HCT116 (cell line): ENCODE results near the gene LYSMD3. TPM values are rescaled to one million over a fixed set of nuclear protein-coding genes. Genes with fewer than 3 reads are reported as not detected.

ENCODE experiments used
- ATAC-seq: fragments of 200-7000 bp; cut with Tn5 transposase; 2 replicates; pipeline ENCODE4 v1.9.1; 2020; ENCODE audit warnings: mild to moderate bottlenecking, moderate library complexity
- BruUV-seq: library from RNA; stranded (reverse); fragments of 400-500 nt; replicated peaks from 2 replicates; lab custom pipeline; 2021; lab: Mats Ljungman, UMichigan
- CTCF ChIA-PET: fragments of 300-600 bp; sonication (Branson Sonifier 250); formaldehyde crosslinking; loops from one replicate; lab custom pipeline; 2021; ENCODE audit warnings: antibody characterized with exemption; lab: Charles Lee
- POLR2A ChIA-PET: fragments of 300-600, 350-600 bp; sonication (Branson Sonifier 250); formaldehyde crosslinking; loops from one replicate; lab custom pipeline; 2021; ENCODE audit warnings: antibody characterized with exemption; lab: Charles Lee
- RAD21 ChIA-PET, 2 experiments: fragments of 300-600 bp; sonication (Branson Sonifier 250); formaldehyde crosslinking; loops; one replicate each; lab custom pipeline; 2023; ENCODE audit warnings: low total read pairs in 2 of 2; ENCODE audit not compliant: uncharacterized antibody in 2 of 2, unreplicated experiment in 2 of 2, low non-redundant PET in 1 of 2; lab: Charles Lee
- DNase-seq: peaks from one replicate; pipeline ENCODE4 v3.0.0-alpha.2; 2010; ENCODE audit warnings: low read depth, low spot score
- H2AFZ ChIP-seq: fragments of 200-600 bp; shearing (Covaris generic), sonication (generic); 2 replicates; pipeline ENCODE4 v1.6.1; 2017; ENCODE audit warnings: low read depth, mixed run types, mixed read lengths, antibody characterized with exemption, low read length; ENCODE audit not compliant: poor library complexity, severe bottlenecking
- H3K27ac ChIP-seq: 2 replicates; pipeline ENCODE4 v1.5.1; 2012; ENCODE audit warnings: low read depth, low read length
- H3K27me3 ChIP-seq: fragments of 200-600 bp; sonication (generic); 2 replicates; pipeline ENCODE4 v1.6.1; 2016; ENCODE audit warnings: mixed run types, low read length, mixed read lengths; ENCODE audit not compliant: insufficient read depth
- H3K36me3 ChIP-seq, 2 experiments: fragments of 200-500 bp in 1 of 2; fragments of 200-600 bp in 1 of 2; sonication (Bioruptor generic) in 1 of 2; sonication (generic) in 1 of 2; 2 replicates each; pipeline versions ENCODE4 v1.5.1 to v1.6.1; 2014 to 2016; ENCODE audit warnings: low read length in 2 of 2, inconsistent platforms in 1 of 2, mixed read lengths in 1 of 2, mixed run types in 1 of 2; ENCODE audit not compliant: insufficient read depth in 2 of 2, control insufficient read depth in 1 of 2
- H3K4me1 ChIP-seq, 2 experiments: fragments of 200-600 bp in 1 of 2; sonication (generic) in 1 of 2; 2 replicates each; pipeline versions ENCODE4 v1.5.1 to v1.6.1; 2012 to 2017; ENCODE audit warnings: low read length in 2 of 2, inconsistent platforms in 1 of 2, mild to moderate bottlenecking in 1 of 2, mixed read lengths in 1 of 2, mixed run types in 1 of 2, moderate library complexity in 1 of 2; ENCODE audit not compliant: insufficient read depth in 2 of 2, control insufficient read depth in 1 of 2
- H3K4me2 ChIP-seq: fragments of 200-600 bp; sonication (generic); 2 replicates; pipeline ENCODE4 v1.6.1; 2017; ENCODE audit warnings: mixed run types, low read length, mixed read lengths
- H3K4me3 ChIP-seq, 2 experiments: fragments of 200-600 bp in 1 of 2; sonication (generic) in 1 of 2; replicated peaks in 1 of 2; 2 replicates each; pipeline ENCODE4 v1.5.1; 2011 to 2016; ENCODE audit warnings: low read length in 2 of 2, control low read depth in 1 of 2, low read depth in 1 of 2, mild to moderate bottlenecking in 1 of 2, mixed read lengths in 1 of 2, mixed run types in 1 of 2
- H3K79me2 ChIP-seq: fragments of 200-600 bp; sonication (generic); 2 replicates; pipeline ENCODE4 v1.6.1; 2017; ENCODE audit warnings: mild to moderate bottlenecking, mixed run types, low read length, moderate library complexity, mixed read lengths; ENCODE audit not compliant: insufficient read depth
- H3K9ac ChIP-seq: fragments of 200-600 bp; sonication (generic); 2 replicates; pipeline ENCODE4 v1.6.1; 2016; ENCODE audit warnings: low read length, mixed read lengths
- H3K9me2 ChIP-seq: fragments of 200-600 bp; sonication (generic), shearing (Covaris generic); 2 replicates; pipeline ENCODE4 v1.6.1; 2017; ENCODE audit warnings: mixed run types, mild to moderate bottlenecking, moderate library complexity; ENCODE audit not compliant: insufficient read depth
- H3K9me3 ChIP-seq, 2 experiments: fragments of 200-500 bp in 1 of 2; fragments of 200-600 bp in 1 of 2; sonication (Bioruptor generic) in 1 of 2; sonication (generic) in 1 of 2; 2 replicates each; pipeline ENCODE4 v1.6.1; 2014 to 2017; ENCODE audit warnings: low read length in 2 of 2, mixed read lengths in 2 of 2, inconsistent platforms in 1 of 2, low read depth in 1 of 2, mild to moderate bottlenecking in 1 of 2, mixed run types in 1 of 2, moderate library complexity in 1 of 2; ENCODE audit not compliant: control insufficient read depth in 1 of 2, insufficient read depth in 1 of 2
- H4K20me1 ChIP-seq: fragments of 200-600 bp; sonication (generic), shearing (Covaris generic); 2 replicates; pipeline ENCODE4 v1.6.1; 2017; ENCODE audit warnings: mixed run types, mild to moderate bottlenecking, moderate library complexity; ENCODE audit not compliant: insufficient read depth
- ATF3 ChIP-seq: IDR thresholded peaks from 2 replicates; pipeline ENCODE4 v1.6.1; 2012
- CBX3 ChIP-seq: IDR thresholded peaks from 2 replicates; pipeline ENCODE4 v1.6.1; 2012; ENCODE audit warnings: low read depth
- CEBPB ChIP-seq: IDR thresholded peaks from 2 replicates; pipeline ENCODE4 v1.6.1; 2012; ENCODE audit warnings: low read depth
- CTCF ChIP-seq, 3 experiments: fragments of 200-600 bp in 1 of 3; sonication (generic) in 1 of 3; IDR thresholded peaks in 2 of 3; conservative IDR thresholded peaks in 1 of 3; 2 replicates each; pipeline ENCODE4 v1.5.1; 2012 to 2017; ENCODE audit warnings: low read depth in 2 of 3, low read length in 2 of 3, antibody characterized with exemption in 1 of 3, borderline replicate concordance in 1 of 3, control low read depth in 1 of 3, mild to moderate bottlenecking in 1 of 3, mixed read lengths in 1 of 3, mixed run types in 1 of 3, moderate library complexity in 1 of 3; ENCODE audit not compliant: insufficient read depth in 1 of 3
- EGR1 ChIP-seq: IDR thresholded peaks from 2 replicates; pipeline ENCODE4 v1.6.1; 2012; ENCODE audit warnings: low read depth
- ELF1 ChIP-seq: IDR thresholded peaks from 2 replicates; pipeline ENCODE4 v1.6.1; 2012; ENCODE audit warnings: low read depth, borderline replicate concordance
- EZH2 ChIP-seq: fragments of 200-600 bp; sonication (generic); IDR thresholded peaks from 2 replicates; pipeline ENCODE4 v1.6.1; 2017; ENCODE audit warnings: antibody characterized with exemption, mixed run types
- EZH2phosphoT487 ChIP-seq: fragments of 200-600 bp; IDR thresholded peaks from 2 replicates; pipeline ENCODE4 v1.6.1; 2018; ENCODE audit warnings: antibody characterized with exemption, borderline replicate concordance
- FOSL1 ChIP-seq: IDR thresholded peaks from 2 replicates; pipeline ENCODE4 v1.6.1; 2012; ENCODE audit warnings: low read depth
- JUND ChIP-seq: IDR thresholded peaks from 2 replicates; pipeline ENCODE4 v1.6.1; 2012
- POLR2AphosphoS5 ChIP-seq: IDR thresholded peaks from 2 replicates; pipeline ENCODE4 v1.6.1; 2011; ENCODE audit warnings: mild to moderate bottlenecking, low read depth, low read length, moderate library complexity
- RAD21 ChIP-seq: IDR thresholded peaks from 2 replicates; pipeline ENCODE4 v1.6.1; 2012; ENCODE audit warnings: low read depth, mild to moderate bottlenecking
- SIN3A ChIP-seq: IDR thresholded peaks from 2 replicates; pipeline ENCODE4 v1.6.1; 2012; ENCODE audit warnings: low read depth
- SP1 ChIP-seq: IDR thresholded peaks from 2 replicates; pipeline ENCODE4 v1.6.1; 2012; ENCODE audit warnings: low read depth
- SRF ChIP-seq: IDR thresholded peaks from 2 replicates; pipeline ENCODE4 v1.6.1; 2012; ENCODE audit warnings: low read depth
- TCF7L2 ChIP-seq: IDR thresholded peaks from 2 replicates; pipeline ENCODE4 v1.7.0; 2011; ENCODE audit warnings: borderline replicate concordance, inconsistent platforms; ENCODE audit not compliant: insufficient read depth, insufficient read length; ENCODE audit errors: extremely low read depth
- YY1 ChIP-seq: IDR thresholded peaks from 2 replicates; pipeline ENCODE4 v1.6.1; 2011; ENCODE audit warnings: low read length, low read depth, moderate library complexity, mild to moderate bottlenecking; ENCODE audit not compliant: insufficient replicate concordance; ENCODE audit errors: extremely low read depth
- ZBTB33 ChIP-seq: IDR thresholded peaks from 2 replicates; pipeline ENCODE4 v1.6.1; 2011; ENCODE audit warnings: mild to moderate bottlenecking, low read length, moderate library complexity; ENCODE audit not compliant: insufficient replicate concordance; ENCODE audit errors: extremely low read depth
- ZFX ChIP-seq: fragments of 450-650 bp; IDR thresholded peaks from 2 replicates; pipeline ENCODE4 v1.6.1; 2017
- ZNF274 ChIP-seq: fragments of 200-500 bp; sonication (Bioruptor generic); IDR thresholded peaks from 2 replicates; pipeline ENCODE4 v1.6.1; 2014; ENCODE audit warnings: mild to moderate bottlenecking, low read depth, low read length, inconsistent platforms
- intact Hi-C: fragments of 100-400 bp; cut with micrococcal nuclease; formaldehyde crosslinking; loops from 2 replicates; pipeline ENCODE4 v1.10.0; 2022
- total RNA-seq: library from RNA; stranded (reverse); gene quantifications from one replicate; pipeline ENCODE4 v1.2.1, GENCODE V29; 2021; ENCODE audit not compliant: unreplicated experiment

The LYSMD3 gene
- total RNA-seq, 1 experiment from 2014 or later = 18.0 TPM

- Histone ChIP-seq H3K79me2 (no peaks in the 10 kb centered on the region), H3K9ac (no peak overlapping the region), H3K27ac (no peak overlapping the region)
- RAD21 ChIA-PET = no interaction called here
- no peak for DNase-seq
- CTCF ChIA-PET = no interaction called here
- TF ChIP-seq ZNF274 = no peak
- no peak for TF ChIP-seq FOSL1
- TF ChIP-seq YY1 = no peak
- no peak for TF ChIP-seq ZBTB33
- TF ChIP-seq EZH2 = no peak
- TF ChIP-seq CBX3 = no peak
- TF ChIP-seq SP1 = no peak
- no peak for TF ChIP-seq EGR1
- TF ChIP-seq EZH2phosphoT487 = no peak
- no peak for TF ChIP-seq POLR2AphosphoS5
- no peak for TF ChIP-seq RAD21
- no peak for TF ChIP-seq ELF1
- TF ChIP-seq TCF7L2 = no peak
- TF ChIP-seq ATF3 = no peak
- no peak for TF ChIP-seq JUND
- no peak for TF ChIP-seq CEBPB
- no peak for TF ChIP-seq CTCF (IDR thresholded peaks at IDR 0.05 in 2 of 3, conservative IDR thresholded peaks at IDR 0.05 in 1 of 3; ENCODE audit: borderline replicate concordance in 1 of 3, insufficient read depth in 1 of 3, low read depth in 2 of 3, low read length in 2 of 3)
- no peak for TF ChIP-seq ZFX
- no peak for TF ChIP-seq SRF
- TF ChIP-seq SIN3A = no peak
- TF ChIP-seq, all 23 proteins: peak for 0
- no peak for ATAC-seq
- no peak overlapping the region for H3K4me2 ChIP-seq
- BruUV-seq = no TSS peak
- no peaks in the 10 kb centered on the region for H4K20me1 ChIP-seq
- no peak overlapping the region for H2AFZ ChIP-seq
- H3K27me3 ChIP-seq = no peaks in the 10 kb centered on the region
- no peaks in the 10 kb centered on the region for H3K36me3 ChIP-seq
- POLR2A ChIA-PET = no interaction called here
- no peaks in the 10 kb centered on the region for H3K9me3 ChIP-seq
- H3K9me2 ChIP-seq = no peaks in the 10 kb centered on the region
- intact Hi-C loops = no loop called here
- no peak overlapping the region for H3K4me3 ChIP-seq
- no peaks in the 10 kb centered on the region; a peak in 1 of 4 replicates for H3K4me1 ChIP-seq
Measured at GRCh38 chr5:90555666-90556065, 26.3 kb upstream of the LYSMD3 start.
